ENCODE measurements around the gene GIMAP5.

DNA sequence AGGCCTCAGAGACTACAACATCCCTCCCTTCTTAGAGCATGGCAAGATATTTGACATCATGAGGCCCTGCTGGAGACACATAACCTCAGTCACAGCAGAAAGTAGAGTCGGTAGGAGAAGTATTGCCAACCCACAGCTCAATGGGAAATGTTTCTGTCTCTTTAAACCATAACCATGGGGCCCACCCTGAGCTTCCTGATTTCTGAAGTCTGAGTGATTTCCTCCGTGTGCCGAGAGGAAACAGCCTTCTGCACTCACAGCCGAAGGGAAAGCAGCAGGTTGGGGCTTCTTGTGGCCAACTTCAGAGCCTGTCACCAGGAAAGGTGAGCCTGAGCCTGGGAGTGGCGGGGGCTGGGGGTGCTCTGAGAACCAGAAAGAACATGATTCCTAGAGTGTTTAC, 20.9 kb upstream of the GIMAP5 start, which contains the start of gene GIMAP1:
- no peak for TF ChIP-seq CTCF (optimal IDR thresholded peaks at IDR 0.05 in 1 of 3, IDR thresholded peaks at IDR 0.05 in 1 of 3, conservative IDR thresholded peaks at IDR 0.05 in 1 of 3; ENCODE audit: extremely low read depth in 1 of 3, insufficient read depth in 2 of 3, low read length in 3 of 3)
- TF ChIP-seq EZH2 (IDR thresholded peaks at IDR 0.05; ENCODE audit: low read length) = no peak
